HG03066 (cell line): ENCODE results near the gene COL15A1.

Source experiments
- ATAC-seq: cut with Tn5 transposase; IDR thresholded peaks from one replicate; pipeline ENCODE4 v1.9.1; 2021; ENCODE audit warnings: low read depth; ENCODE audit not compliant: unreplicated experiment

COL15A1 gene

GRCh38 chr9:98942906-98943681 is 613 bp upstream of the COL15A1 start:
- ATAC-seq = no peak

GRCh38 chr9:98944057-98944733 is 488 bp downstream of the COL15A1 start:
- no peak for ATAC-seq

GRCh38 chr9:98944734-98945074 is 997 bp downstream of the COL15A1 start:
- ATAC-seq = no peak

GRCh38 chr9:98949565-98949964 is 5.9 kb downstream of the COL15A1 start:
- ATAC-seq = no peak

- no peak for ATAC-seq
Measured at GRCh38 chr9:98950262-98950661, 6.6 kb downstream of the COL15A1 start.

GRCh38 chr9:98951967-98952366 is 8.3 kb downstream of the COL15A1 start:
- ATAC-seq = no peak

GRCh38 chr9:98953581-98954243 is 10.0 kb downstream of the COL15A1 start:
- no peak for ATAC-seq

- ATAC-seq = no peak
Measured at GRCh38 chr9:98954244-98954610, 10.5 kb downstream of the COL15A1 start.

- ATAC-seq = no peak
Measured at GRCh38 chr9:98955259-98955658, 11.6 kb downstream of the COL15A1 start.

- no peak for ATAC-seq
Measured at GRCh38 chr9:98957826-98958225, 14.1 kb downstream of the COL15A1 start.

- no peak for ATAC-seq
Measured at GRCh38 chr9:98958271-98958984, 14.7 kb downstream of the COL15A1 start.

GRCh38 chr9:98960409-98960808 is 16.7 kb downstream of the COL15A1 start:
- ATAC-seq = no peak

- no peak for ATAC-seq
Measured at GRCh38 chr9:98961513-98962180, 17.9 kb downstream of the COL15A1 start.

GRCh38 chr9:98962181-98962560 is 18.5 kb downstream of the COL15A1 start:
- no peak for ATAC-seq

GRCh38 chr9:98962861-98963260 is 19.2 kb downstream of the COL15A1 start:
- ATAC-seq = no peak

GRCh38 chr9:98964201-98964600 is 20.5 kb downstream of the COL15A1 start:
- ATAC-seq = no peak

GRCh38 chr9:98964911-98965336 is 21.2 kb downstream of the COL15A1 start:
- ATAC-seq = no peak

- ATAC-seq = no peak
Measured at GRCh38 chr9:98966676-98967075, 23.0 kb downstream of the COL15A1 start.

GRCh38 chr9:98967257-98967656 is 23.6 kb downstream of the COL15A1 start:
- no peak for ATAC-seq

- no peak for ATAC-seq
Measured at GRCh38 chr9:98967680-98968079, 24.0 kb downstream of the COL15A1 start.
